ENCODE results near the gene RBL1. TPM values are rescaled to one million over a fixed set of nuclear protein-coding genes. Genes with fewer than 3 reads are reported as not detected.
"Not testable (repeated sequence)": the region's sequence is repeated elsewhere in the genome, so short reads cannot be mapped to it uniquely, and the experiment has no call there.

The RBL1 gene
- polyA plus RNA-seq, 1 donor from 2014 or later = 5.1 TPM

GRCh38 chr20:37053230-37053950, 42.4 kb downstream of the RBL1 start:
- peaks cover 5% of the 10 kb centered on the region for H3K36me3 ChIP-seq (ENCODE audit: insufficient read depth, low read length)
- no peak overlapping the region for H3K27ac ChIP-seq (ENCODE audit: low read length)
- H3K9ac ChIP-seq (ENCODE audit: low read length) = no peak overlapping the region

GRCh38 chr20:37042986-37043972, 52.5 kb downstream of the RBL1 start:
- Histone ChIP-seq H4K20me1 (ENCODE audit: insufficient read depth) (no peaks in the 10 kb centered on the region), H2AFZ (ENCODE audit: low read depth, low read length) (no peak overlapping the region), H3K27ac (ENCODE audit: low read length) (no peak overlapping the region), H3K36me3 (ENCODE audit: insufficient read depth, low read length) (no peaks in the 10 kb centered on the region), H3K27me3 (ENCODE audit: insufficient read depth, low read depth, low read length) (no peaks in the 10 kb centered on the region), H3K9me2 (ENCODE audit: insufficient read depth, low read length) (no peaks in the 10 kb centered on the region), H3K79me2 (replicated peaks; ENCODE audit: insufficient read depth, low read length) (no peaks in the 10 kb centered on the region), H3K9ac (ENCODE audit: low read length) (no peak overlapping the region), H3K4me2 (ENCODE audit: low read length) (no peak overlapping the region), H3F3A (ENCODE audit: insufficient read depth, low read length, poor library complexity, severe bottlenecking) (no peaks in the 10 kb centered on the region), H3K9me3 (ENCODE audit: low read length) (no peaks in the 10 kb centered on the region), H3K4me3 (ENCODE audit: low read length) (no peak overlapping the region)
- TF ChIP-seq EP300 (conservative IDR thresholded peaks at IDR 0.05; ENCODE audit: poor library complexity, severe bottlenecking) (no peak), SMC3 (conservative IDR thresholded peaks at IDR 0.05; ENCODE audit: poor library complexity) (no peak), REST (IDR thresholded peaks at IDR 0.05; ENCODE audit: borderline replicate concordance) (no peak), MXI1 (conservative IDR thresholded peaks at IDR 0.05; ENCODE audit: poor library complexity, severe bottlenecking) (no peak), TAF1 (IDR thresholded peaks at IDR 0.05; ENCODE audit: low read depth) (no peak), CTCF (IDR thresholded peaks at IDR 0.05; ENCODE audit: poor library complexity, severe bottlenecking) (no peak), RAD21 (conservative IDR thresholded peaks at IDR 0.05) (no peak), EZH2 (IDR thresholded peaks at IDR 0.05; ENCODE audit: borderline replicate concordance, insufficient read depth, low read length, poor library complexity, severe bottlenecking) (no peak), POLR2AphosphoS5 (IDR thresholded peaks at IDR 0.05) (no peak)

More at GRCh38 chr20:37053230-37053950, 42.4 kb downstream of the RBL1 start:
- no peaks in the 10 kb centered on the region for H3K27me3 ChIP-seq (ENCODE audit: insufficient read depth, low read depth, low read length)
- TF ChIP-seq RAD21 (conservative IDR thresholded peaks at IDR 0.05) = no peak
- no peak for TF ChIP-seq EP300 (conservative IDR thresholded peaks at IDR 0.05; ENCODE audit: poor library complexity, severe bottlenecking)
- no peaks in the 10 kb centered on the region for H3K9me3 ChIP-seq (ENCODE audit: low read length)
- no peak overlapping the region for H2AFZ ChIP-seq (ENCODE audit: low read depth, low read length)
- H3K4me3 ChIP-seq (ENCODE audit: low read length) = no peak overlapping the region
- no peaks in the 10 kb centered on the region for H3K79me2 ChIP-seq (replicated peaks; ENCODE audit: insufficient read depth, low read length)
- no peak overlapping the region for H3K4me2 ChIP-seq (ENCODE audit: low read length)
- H3F3A ChIP-seq (ENCODE audit: insufficient read depth, low read length, poor library complexity, severe bottlenecking) = no peaks in the 10 kb centered on the region
- no peaks in the 10 kb centered on the region for H4K20me1 ChIP-seq (ENCODE audit: insufficient read depth)
- H3K9me2 ChIP-seq (ENCODE audit: insufficient read depth, low read length) = no peaks in the 10 kb centered on the region

GRCh38 chr20:37039366-37039765, 56.4 kb downstream of the RBL1 start:
- not testable (repeated sequence) for H3K9me2 ChIP-seq (ENCODE audit: insufficient read depth, low read length); H3K79me2 ChIP-seq (replicated peaks; ENCODE audit: insufficient read depth, low read length); H3K9ac ChIP-seq (ENCODE audit: low read length); H3K27me3 ChIP-seq (ENCODE audit: insufficient read depth, low read depth, low read length); H4K20me1 ChIP-seq (ENCODE audit: insufficient read depth); H3K36me3 ChIP-seq (ENCODE audit: insufficient read depth, low read length); H3F3A ChIP-seq (ENCODE audit: insufficient read depth, low read length, poor library complexity, severe bottlenecking); H3K4me2 ChIP-seq (ENCODE audit: low read length); H3K9me3 ChIP-seq (ENCODE audit: low read length); H3K4me3 ChIP-seq (ENCODE audit: low read length); H2AFZ ChIP-seq (ENCODE audit: low read depth, low read length); H3K27ac ChIP-seq (ENCODE audit: low read length)

Measured in neural cell (in vitro differentiated cells).